Inflammatory macrophage treated with lipopolysaccharide for 4 hours (primary cell): ENCODE results near the gene FLT3LG.

ENCODE experiments used
- DNase-seq: peaks from one replicate; pipeline ENCODE4 v3.0.0-alpha.2; 2020

Gene FLT3LG

DNA sequence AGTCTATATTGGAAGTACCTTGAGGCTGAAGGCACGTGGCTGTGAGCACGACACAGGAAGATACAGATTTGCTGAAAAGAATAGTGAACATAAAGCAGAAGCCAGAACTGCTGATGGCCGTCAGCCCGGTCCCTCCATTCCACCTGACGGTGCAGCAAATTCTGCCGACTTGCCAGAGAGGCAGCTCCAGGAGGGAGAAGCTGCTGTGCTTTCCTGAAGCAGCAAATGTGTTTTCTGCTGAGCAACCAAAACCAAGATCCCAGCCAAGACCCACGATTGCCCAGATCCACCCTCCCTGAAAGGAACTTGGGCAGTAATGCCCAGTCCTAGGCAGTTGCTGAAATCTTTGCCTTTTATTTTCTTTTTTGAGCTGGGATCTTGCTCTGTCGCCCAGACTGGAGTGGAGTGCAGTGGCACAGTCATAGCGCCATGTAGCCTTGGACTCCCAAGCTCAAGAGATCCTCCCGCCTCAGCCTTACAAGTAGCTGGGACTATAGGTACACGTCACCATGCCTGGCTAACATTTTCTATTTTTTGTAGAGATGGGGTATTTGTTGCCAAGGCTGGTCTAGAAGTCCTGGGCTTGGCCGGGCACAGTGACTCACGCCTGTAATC, 46.8 kb downstream of the FLT3LG start:
- DNase-seq: no peak

DNA sequence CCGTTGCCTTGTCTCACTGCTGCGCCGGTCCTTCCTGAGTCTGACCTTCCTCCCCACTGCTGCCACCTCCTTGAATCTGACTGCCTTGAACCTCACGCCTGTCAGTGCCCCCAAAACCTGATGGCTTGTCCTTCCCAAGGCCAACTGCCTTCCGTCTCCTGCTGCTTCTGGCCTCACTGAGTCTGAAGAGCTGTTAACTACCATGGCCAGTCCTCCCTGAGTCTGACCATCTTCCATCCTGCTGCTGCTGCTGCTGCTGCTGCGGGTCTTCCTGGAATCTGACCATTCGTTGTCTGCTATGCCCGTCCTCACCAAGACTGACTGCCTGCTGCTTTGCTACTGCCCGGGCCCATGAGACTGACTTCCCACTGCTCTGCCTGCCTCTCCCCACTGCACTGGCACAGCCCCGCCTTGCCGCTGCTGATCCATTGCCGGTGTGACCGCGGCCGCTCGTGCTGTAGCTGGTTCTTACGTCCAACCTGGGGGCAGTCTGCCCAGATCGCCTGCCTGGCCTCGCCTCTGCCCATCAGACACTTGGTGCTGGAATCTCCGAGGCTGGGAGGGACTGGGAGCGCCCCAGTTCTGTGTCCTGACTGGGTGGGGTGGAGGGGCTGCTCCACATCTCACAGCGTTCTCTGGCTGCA, 50.9 kb downstream of the FLT3LG start:
- no peak for DNase-seq

DNA sequence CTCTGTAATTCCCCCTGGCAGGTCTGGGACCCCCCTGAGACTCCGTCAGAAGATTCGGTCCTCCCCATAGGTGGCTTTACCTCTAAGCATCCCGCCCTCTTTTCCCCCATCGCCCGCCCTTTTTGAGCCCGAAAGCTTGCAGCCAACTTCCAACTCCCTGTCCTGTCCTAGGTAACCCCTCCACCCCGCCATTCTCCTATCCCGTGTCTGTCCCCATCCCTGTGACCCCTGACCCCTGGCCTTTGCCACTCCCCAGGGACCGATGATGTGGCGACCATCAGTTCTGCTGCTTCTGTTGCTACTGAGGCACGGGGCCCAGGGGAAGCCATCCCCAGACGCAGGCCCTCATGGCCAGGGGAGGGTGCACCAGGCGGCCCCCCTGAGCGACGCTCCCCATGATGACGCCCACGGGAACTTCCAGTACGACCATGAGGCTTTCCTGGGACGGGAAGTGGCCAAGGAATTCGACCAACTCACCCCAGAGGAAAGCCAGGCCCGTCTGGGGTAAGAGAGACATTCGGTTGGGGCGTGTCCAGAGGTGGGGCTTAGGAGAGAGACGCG, 54.3 kb downstream of the FLT3LG start:
- DNase-seq: no peak

DNA sequence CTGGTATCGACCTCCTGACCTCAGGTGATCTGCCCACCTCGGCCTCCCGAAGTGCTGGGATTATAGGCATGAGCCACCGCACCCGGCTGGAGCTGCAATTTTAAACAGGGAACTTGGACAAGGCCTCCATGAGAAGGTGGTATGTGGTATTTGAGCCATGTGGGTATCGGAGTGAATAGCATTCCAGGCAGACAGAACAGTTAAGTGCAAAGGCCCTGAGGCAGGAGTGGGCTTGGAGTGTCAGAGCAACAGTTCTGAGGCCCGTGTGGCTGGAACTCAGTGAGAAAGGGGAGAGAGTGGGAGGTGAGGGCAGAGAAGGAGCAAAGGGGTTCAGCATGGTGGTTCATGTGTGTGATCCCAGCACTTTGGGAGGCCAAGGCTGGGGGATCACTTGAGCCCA, 56.7 kb downstream of the FLT3LG start:
- DNase-seq: no peak

DNA sequence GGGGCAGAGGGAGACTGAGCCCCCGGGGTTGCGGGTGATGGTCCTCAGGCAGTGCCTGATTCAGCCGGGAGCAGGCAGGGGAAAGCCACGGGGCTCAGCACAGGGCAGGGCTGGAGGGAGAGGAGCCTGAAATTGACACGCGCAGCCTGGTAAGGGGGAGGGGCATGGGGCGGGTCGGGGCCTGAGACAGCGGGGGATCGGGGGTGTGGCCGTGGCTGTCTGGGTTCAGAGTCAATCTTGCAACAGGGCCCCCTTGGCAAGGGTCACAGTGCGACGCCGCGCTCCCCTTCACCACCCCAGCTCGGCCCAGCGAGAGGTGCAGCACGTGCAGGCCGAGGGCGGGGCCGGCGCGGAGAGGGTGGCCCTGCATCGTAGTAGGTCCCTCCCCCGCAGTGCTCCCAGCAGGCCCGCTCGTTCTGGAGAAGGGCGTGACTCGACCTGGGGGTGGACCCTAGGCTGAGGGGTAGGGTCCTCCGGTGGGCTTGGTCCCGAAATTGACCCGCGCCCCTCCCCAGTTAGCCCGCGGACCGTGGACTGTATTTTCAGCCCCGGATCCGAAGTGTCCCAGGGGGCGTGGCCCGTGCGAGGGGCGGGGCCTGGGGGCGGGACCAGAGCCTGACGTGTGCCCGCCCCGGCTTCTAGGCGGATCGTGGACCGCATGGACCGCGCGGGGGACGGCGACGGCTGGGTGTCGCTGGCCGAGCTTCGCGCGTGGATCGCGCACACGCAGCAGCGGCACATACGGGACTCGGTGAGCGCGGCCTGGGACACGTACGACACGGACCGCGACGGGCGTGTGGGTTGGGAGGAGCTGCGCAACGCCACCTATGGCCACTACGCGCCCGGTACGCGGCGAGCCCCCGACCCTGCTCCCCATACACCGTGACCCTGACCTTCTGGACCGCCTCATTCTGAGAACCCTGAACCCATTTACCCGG, 59.8 kb downstream of the FLT3LG start:
- DNase-seq: peak; percentile 68

DNA sequence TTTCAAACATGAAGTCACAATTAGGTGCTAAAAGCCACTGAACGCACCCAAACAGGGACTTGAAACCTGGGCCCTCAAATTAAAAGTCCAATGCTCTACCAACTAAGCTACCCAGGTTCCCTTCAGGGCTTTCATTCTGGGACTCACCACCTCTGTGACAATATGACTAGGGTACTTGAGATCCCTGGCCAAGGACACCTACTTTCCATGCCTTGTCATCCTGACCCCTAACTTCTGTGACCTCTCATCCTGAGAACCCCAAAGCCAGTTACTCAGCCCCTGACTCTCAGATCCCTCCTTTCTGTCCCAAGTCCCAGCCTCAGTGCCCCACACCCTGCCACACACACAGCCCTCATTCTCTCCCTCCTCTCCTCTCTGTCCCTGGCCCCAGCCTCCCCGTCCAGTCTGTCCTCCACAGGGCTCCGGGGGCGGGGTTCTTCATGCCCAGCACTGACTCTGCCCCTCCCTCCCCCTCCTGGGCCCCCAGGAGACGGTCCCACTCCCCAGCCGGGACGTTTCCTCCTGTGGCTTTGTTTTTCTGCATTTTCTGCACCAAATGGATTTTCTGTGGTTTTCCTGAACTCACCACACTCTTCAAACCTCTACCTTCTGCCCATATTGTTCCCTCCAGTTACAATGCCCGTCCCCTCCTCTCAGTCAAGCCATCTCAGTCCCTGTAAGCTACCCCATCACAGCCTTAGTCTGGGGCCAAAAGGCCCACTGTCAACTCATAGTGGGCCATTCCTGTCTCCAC, 60.8 kb downstream of the FLT3LG start:
- DNase-seq: no peak
